Measurements from ENCODE around the gene POLH. TPM values are rescaled to one million over a fixed set of nuclear protein-coding genes. Genes with fewer than 3 reads are reported as not detected.

POLH gene
- total and polyA plus RNA-seq, 10 of the 15 experiments (the other 5 are each of a cell fraction or from before 2014, with no cell fraction given): 5.5 to 33.6 (median 18.6) TPM

DNA sequence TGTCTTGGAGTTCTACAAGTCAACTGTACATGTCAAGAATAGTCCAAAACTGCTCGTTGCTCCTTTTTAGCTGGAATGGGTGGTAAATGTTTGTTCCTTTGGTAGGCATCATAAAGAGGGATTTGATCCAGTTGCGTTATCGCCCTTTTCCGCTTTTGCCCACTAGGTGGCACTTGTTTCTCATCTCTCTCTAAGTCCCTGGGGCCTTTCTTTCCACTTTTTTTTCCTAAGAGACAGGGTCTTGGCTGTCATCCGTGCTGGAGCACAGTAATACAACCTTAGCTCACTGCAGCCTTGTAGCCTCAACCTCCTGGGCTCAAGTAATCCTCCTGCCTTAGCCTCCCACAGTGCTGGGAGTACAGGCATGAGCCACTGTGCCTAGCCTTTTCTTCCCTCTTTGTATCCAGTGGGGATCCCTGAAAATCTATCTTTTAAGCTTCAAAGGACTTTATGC, 32.4 kb downstream of the POLH start:
- Histone ChIP-seq H3K9me3 (replicated peaks; ENCODE audit: control insufficient read depth, insufficient read depth, low read length) (no peaks in the 10 kb centered on the region), H4K20me1 (ENCODE audit: control insufficient read depth, insufficient read depth) (no peaks in the 10 kb centered on the region), H3K4me3 (no peak overlapping the region), H2AFZ (ENCODE audit: control insufficient read depth, low read depth, low read length) (no peak overlapping the region), H3K9ac (ENCODE audit: control insufficient read depth, insufficient read depth, low read length) (no peak overlapping the region), H3K4me2 (ENCODE audit: control insufficient read depth, insufficient read depth) (no peak overlapping the region), H3K27me3 (replicated peaks in 1 of 2; ENCODE audit: control insufficient read depth in 2 of 2, insufficient read depth in 2 of 2, low read length in 1 of 2) (no peaks in the 10 kb centered on the region), H3K36me3 (ENCODE audit: control insufficient read depth in 2 of 2, insufficient read depth in 2 of 2, low read length in 1 of 2) (peaks cover 8 to 35% of the 10 kb centered on the region in 2 experiments), H3K79me2 (ENCODE audit: control insufficient read depth, insufficient read depth, low read length) (no peaks in the 10 kb centered on the region), H3K27ac (ENCODE audit: control insufficient read depth, insufficient read depth) (no peak overlapping the region), H3K4me1 (ENCODE audit: control insufficient read depth, insufficient read depth, low read length) (no peaks in the 10 kb centered on the region)
- ATAC-seq: peak; percentile 74
- peak; percentile 17 for DNase-seq (ENCODE audit: low read depth, low spot score)
- in situ Hi-C loops (cut with MboI): no loop called here
- ChIA-PET POLR2A (interaction anchor here (1.1 kb wide), 1 partner anchor 162 kb away, joined by 3 read pairs; no protein-coding TSS in a partner anchor), RAD21 (ENCODE audit: unreplicated experiment) (interaction anchor here (0.7 to 1.4 kb wide), 5 partner anchors 19 to 471 kb away, joined by 3 to 5 read pairs (median 3); no protein-coding TSS in a partner anchor), SMC1A (ENCODE audit: uncharacterized antibody, unreplicated experiment) (interaction anchor here (1.0 to 1.6 kb wide), 7 partner anchors 11 to 160 kb away, joined by 3 to 6 read pairs (median 4); no protein-coding TSS in a partner anchor), CTCF (interaction anchor here (0.7 to 4.7 kb wide), 33 partner anchors 8 to 478 kb away, joined by 3 to 42 read pairs (median 5); partner anchors contain the start of genes GTPBP2, MRPS18A, POLH and XPO5)
- no TSS peak for BruUV-seq (replicated peaks)
- intact Hi-C loops (cut with micrococcal nuclease; ENCODE audit: unreplicated experiment): loop anchor here (1.0 kb wide), 1 partner anchor 471 kb away; no protein-coding TSS in a partner anchor
- FAIRE-seq: peak; percentile 23
- WGBS (ENCODE audit: insufficient coverage, insufficient replicate concordance, low lambda C conversion rate, missing lambda C conversion rate): 23% methylated on average over 5 of the region's 5 CpGs
- TF ChIP-seq NFYA (IDR thresholded peaks at IDR 0.05; ENCODE audit: borderline replicate concordance, low read depth, low read length) (no peak), HDGF (IDR thresholded peaks at IDR 0.05) (peak; percentile 77; the same call in 1 of the 2 replicates), WRNIP1 (IDR thresholded peaks at IDR 0.05; ENCODE audit: borderline replicate concordance, low read depth, low read length) (no peak), POLR2AphosphoS2 (IDR thresholded peaks at IDR 0.05; ENCODE audit: low read depth, low read length) (no peak), SIX5 (IDR thresholded peaks at IDR 0.05; ENCODE audit: low read depth, low read length, severe bottlenecking) (no peak), PAX5 (IDR thresholded peaks at IDR 0.05; ENCODE audit: borderline replicate concordance, low read depth, low read length) (no peak), FOXK2 (IDR thresholded peaks at IDR 0.05) (no peak), TBL1XR1 (IDR thresholded peaks at IDR 0.05; ENCODE audit: low read depth, low read length) (no peak), ZNF274 (IDR thresholded peaks at IDR 0.05; ENCODE audit: insufficient read depth, insufficient read length) (no peak), SREBF1 (IDR thresholded peaks at IDR 0.05; ENCODE audit: low read length) (no peak), IKZF2 (IDR thresholded peaks at IDR 0.05) (peak; percentile 17 to 36; a peak in 3 of 4 replicates), ZBTB33 (IDR thresholded peaks at IDR 0.05) (no peak), SUZ12 (IDR thresholded peaks at IDR 0.05; ENCODE audit: unreplicated experiment) (no peak), SMC3 (IDR thresholded peaks at IDR 0.05; ENCODE audit: borderline replicate concordance, low read length) (peak; percentile 42; the same call in 1 of the 2 replicates)
- TF ChIP-seq, protein P1, sequence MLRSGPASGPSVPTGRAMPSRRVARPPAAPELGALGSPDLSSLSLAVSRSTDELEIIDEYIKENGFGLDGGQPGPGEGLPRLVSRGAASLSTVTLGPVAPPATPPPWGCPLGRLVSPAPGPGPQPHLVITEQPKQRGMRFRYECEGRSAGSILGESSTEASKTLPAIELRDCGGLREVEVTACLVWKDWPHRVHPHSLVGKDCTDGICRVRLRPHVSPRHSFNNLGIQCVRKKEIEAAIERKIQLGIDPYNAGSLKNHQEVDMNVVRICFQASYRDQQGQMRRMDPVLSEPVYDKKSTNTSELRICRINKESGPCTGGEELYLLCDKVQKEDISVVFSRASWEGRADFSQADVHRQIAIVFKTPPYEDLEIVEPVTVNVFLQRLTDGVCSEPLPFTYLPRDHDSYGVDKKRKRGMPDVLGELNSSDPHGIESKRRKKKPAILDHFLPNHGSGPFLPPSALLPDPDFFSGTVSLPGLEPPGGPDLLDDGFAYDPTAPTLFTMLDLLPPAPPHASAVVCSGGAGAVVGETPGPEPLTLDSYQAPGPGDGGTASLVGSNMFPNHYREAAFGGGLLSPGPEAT (IDR thresholded peaks at IDR 0.05; ENCODE audit: low read depth): peak; percentile 33; the same call in 1 of the 2 replicates
- TF ChIP-seq, protein P2, sequence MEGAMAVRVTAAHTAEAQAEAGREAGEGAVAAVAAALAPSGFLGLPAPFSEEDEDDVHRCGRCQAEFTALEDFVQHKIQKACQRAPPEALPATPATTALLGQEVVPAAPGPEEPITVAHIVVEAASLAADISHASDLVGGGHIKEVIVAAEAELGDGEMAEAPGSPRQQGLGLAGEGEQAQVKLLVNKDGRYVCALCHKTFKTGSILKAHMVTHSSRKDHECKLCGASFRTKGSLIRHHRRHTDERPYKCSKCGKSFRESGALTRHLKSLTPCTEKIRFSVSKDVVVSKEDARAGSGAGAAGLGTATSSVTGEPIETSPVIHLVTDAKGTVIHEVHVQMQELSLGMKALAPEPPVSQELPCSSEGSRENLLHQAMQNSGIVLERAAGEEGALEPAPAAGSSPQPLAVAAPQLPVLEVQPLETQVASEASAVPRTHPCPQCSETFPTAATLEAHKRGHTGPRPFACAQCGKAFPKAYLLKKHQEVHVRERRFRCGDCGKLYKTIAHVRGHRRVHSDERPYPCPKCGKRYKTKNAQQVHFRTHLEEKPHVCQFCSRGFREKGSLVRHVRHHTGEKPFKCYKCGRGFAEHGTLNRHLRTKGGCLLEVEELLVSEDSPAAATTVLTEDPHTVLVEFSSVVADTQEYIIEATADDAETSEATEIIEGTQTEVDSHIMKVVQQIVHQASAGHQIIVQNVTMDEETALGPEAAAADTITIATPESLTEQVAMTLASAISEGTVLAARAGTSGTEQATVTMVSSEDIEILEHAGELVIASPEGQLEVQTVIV (IDR thresholded peaks at IDR 0.05; ENCODE audit: borderline replicate concordance, partially characterized antibody): no peak
